Calu3 (cell line): ENCODE results near the gene SH3BP1. TPM values are rescaled to one million over a fixed set of nuclear protein-coding genes. Genes with fewer than 3 reads are reported as not detected.
A peak's percentile ranks its signal among the peaks of the same experiment; 100 is the strongest.

Experiments
- BruUV-seq: library from RNA; stranded (reverse); fragments of 400-500 nt; replicated peaks from 2 replicates; lab custom pipeline; 2021; lab: Mats Ljungman, UMichigan
- CTCF ChIA-PET: fragments of 300-600 bp; sonication (Branson Sonifier 250); formaldehyde crosslinking; loops from one replicate; lab custom pipeline; 2022; ENCODE audit warnings: antibody characterized with exemption; lab: Charles Lee
- DNase-seq: peaks from one replicate; pipeline ENCODE4 v3.0.0; 2022
- H3K27ac Mint-ChIP-seq: one replicate; pipeline ENCODE4 v1.8.0; 2022; ENCODE audit warnings: mixed read lengths; ENCODE audit not compliant: unreplicated experiment
- H3K27me3 Mint-ChIP-seq: one replicate; pipeline ENCODE4 v1.8.0; 2022; ENCODE audit warnings: mixed read lengths; ENCODE audit not compliant: unreplicated experiment
- H3K36me3 Mint-ChIP-seq: one replicate; pipeline ENCODE4 v1.8.0; 2022; ENCODE audit warnings: mild to moderate bottlenecking, moderate library complexity, mixed read lengths; ENCODE audit not compliant: insufficient read depth, unreplicated experiment
- H3K4me1 Mint-ChIP-seq: one replicate; pipeline ENCODE4 v1.8.0; 2022; ENCODE audit warnings: mild to moderate bottlenecking, low read depth, mixed read lengths; ENCODE audit not compliant: unreplicated experiment
- H3K4me3 Mint-ChIP-seq: one replicate; pipeline ENCODE4 v1.8.0; 2022; ENCODE audit warnings: mild to moderate bottlenecking, low read depth, moderate library complexity, mixed read lengths; ENCODE audit not compliant: unreplicated experiment
- H3K9me3 Mint-ChIP-seq: one replicate; pipeline ENCODE4 v1.8.0; 2022; ENCODE audit warnings: low read depth, mixed read lengths; ENCODE audit not compliant: unreplicated experiment
- intact Hi-C: fragments of 100-400 bp; cut with micrococcal nuclease; formaldehyde crosslinking; loops from one replicate; pipeline ENCODE4 v1.10.0; 2022; ENCODE audit not compliant: unreplicated experiment
- total RNA-seq: library from RNA; stranded (reverse); gene quantifications from 2 replicates; pipeline ENCODE4 v1.2.3, GENCODE V29; 2022
- TF ChIP-seq, protein P1 (sequence below): fragments of 200-600 bp; IDR thresholded peaks from one replicate; pipeline ENCODE4 v1.8.0; 2022; ENCODE audit warnings: antibody characterized with exemption; ENCODE audit not compliant: unreplicated experiment

SH3BP1 gene
- total RNA-seq, 1 experiment from 2014 or later = 17.6 TPM

DNA sequence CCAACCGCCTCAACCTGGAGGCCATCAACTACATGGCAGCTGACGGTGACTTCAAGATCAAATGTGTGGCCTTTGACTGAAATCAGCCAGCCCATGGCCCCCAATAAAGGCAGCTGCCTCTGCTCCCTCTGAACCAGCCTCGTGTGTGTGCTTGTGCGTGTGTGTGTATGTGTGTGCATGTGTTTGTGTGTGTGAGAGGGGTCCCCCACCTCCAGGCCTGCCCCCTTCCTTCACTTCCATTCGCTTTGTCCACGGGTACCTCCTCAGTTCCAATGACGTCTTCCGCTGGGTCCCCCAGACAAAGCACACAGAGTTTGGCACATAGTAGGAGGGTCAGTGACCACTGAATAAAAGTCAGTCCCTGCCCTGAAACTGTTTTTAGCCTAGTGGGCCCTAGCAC, 40.2 kb downstream of the SH3BP1 start:
- BruUV-seq = no TSS peak
- CTCF ChIA-PET = interaction anchor here (0.7 kb wide), 1 partner anchor 21 kb away, joined by 4 read pairs; no protein-coding TSS in a partner anchor
- H3K4me3 Mint-ChIP-seq = no peak overlapping the region

DNA sequence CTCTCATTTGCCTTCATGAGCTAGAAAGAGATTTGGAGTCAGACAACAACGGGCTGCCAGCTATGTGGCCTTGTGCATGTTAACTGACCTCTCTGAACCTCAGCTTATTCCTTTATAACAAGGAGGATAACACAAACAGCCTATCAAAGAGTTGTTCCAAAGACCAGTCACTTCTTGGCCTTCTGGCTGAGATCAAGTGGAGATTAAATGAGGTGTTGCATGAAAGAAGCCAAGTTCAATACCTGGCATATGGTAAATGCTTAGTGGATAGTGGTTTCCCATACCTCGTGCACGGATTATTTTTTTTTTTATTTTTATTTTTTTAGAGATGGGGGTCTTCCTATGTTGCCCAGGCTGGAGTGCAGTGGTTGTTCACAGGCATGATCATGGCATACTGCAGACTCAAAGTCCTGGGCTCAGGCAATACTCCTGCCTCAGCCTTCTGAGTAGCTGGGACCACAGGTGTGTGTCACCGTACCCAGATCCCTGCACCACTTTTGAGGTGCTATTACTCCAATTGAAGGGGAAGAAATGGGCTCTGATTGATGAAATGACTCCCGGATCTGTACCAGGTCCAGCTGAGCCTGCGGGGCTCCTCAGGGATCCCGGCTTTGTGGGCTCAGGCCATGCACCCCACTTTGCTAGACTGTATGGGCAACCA, 40.9 kb downstream of the SH3BP1 start:
- DNase-seq = no peak
- no peaks in the 10 kb centered on the region for H3K9me3 Mint-ChIP-seq
- no TSS peak for BruUV-seq
- TF ChIP-seq, protein P1, sequence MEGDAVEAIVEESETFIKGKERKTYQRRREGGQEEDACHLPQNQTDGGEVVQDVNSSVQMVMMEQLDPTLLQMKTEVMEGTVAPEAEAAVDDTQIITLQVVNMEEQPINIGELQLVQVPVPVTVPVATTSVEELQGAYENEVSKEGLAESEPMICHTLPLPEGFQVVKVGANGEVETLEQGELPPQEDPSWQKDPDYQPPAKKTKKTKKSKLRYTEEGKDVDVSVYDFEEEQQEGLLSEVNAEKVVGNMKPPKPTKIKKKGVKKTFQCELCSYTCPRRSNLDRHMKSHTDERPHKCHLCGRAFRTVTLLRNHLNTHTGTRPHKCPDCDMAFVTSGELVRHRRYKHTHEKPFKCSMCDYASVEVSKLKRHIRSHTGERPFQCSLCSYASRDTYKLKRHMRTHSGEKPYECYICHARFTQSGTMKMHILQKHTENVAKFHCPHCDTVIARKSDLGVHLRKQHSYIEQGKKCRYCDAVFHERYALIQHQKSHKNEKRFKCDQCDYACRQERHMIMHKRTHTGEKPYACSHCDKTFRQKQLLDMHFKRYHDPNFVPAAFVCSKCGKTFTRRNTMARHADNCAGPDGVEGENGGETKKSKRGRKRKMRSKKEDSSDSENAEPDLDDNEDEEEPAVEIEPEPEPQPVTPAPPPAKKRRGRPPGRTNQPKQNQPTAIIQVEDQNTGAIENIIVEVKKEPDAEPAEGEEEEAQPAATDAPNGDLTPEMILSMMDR = no peak
- no peaks in the 10 kb centered on the region for H3K27me3 Mint-ChIP-seq
- H3K4me3 Mint-ChIP-seq = no peak overlapping the region
- no peak overlapping the region for H3K27ac Mint-ChIP-seq
- CTCF ChIA-PET = interaction anchor here (1.4 to 2.4 kb wide), 2 partner anchors 19 to 37 kb away, joined by 13 to 42 read pairs; no protein-coding TSS in a partner anchor
- intact Hi-C loops = no loop called here
- H3K4me1 Mint-ChIP-seq = peaks cover 10% of the 10 kb centered on the region
- H3K36me3 Mint-ChIP-seq = peaks cover 37% of the 10 kb centered on the region

More for the DNA sequence above, 40.2 kb downstream of the SH3BP1 start:
- Mint-ChIP-seq H3K9me3 (no peaks in the 10 kb centered on the region), H3K27me3 (no peaks in the 10 kb centered on the region), H3K4me1 (peaks cover 10% of the 10 kb centered on the region), H3K36me3 (peaks cover 43% of the 10 kb centered on the region), H3K27ac (no peak overlapping the region)
- intact Hi-C loops = no loop called here
- TF ChIP-seq, protein P1 = no peak
- DNase-seq = no peak

DNA sequence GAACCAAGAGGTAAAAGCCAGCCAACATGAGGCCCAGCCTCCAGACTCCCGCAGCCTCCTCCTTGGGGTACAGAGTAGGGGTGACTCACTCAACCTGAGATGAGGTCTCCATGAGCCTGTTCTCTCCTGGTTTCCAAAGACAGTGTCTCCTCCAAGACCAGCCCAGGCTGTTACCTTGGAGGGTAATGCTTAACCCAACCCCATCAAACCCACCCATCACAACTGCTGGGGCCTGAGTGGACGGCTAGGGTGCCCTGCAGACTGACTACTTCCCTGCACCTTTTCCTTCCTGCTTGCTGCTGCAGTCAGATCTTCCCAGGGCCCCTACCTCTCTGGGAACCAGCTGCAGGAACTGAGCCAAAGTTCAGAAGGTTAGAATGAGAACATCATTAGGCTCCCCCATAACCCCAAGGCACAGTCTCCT, 41.5 kb downstream of the SH3BP1 start:
- H3K27me3 Mint-ChIP-seq = no peaks in the 10 kb centered on the region
- peaks cover 15% of the 10 kb centered on the region for H3K4me1 Mint-ChIP-seq
- TF ChIP-seq, protein P1 = no peak
- BruUV-seq = no TSS peak
- CTCF ChIA-PET = interaction anchor here (0.8 to 2.4 kb wide), 5 partner anchors 20 to 72 kb away, joined by 3 to 42 read pairs (median 5); partner anchors contain the start of gene PDXP
- H3K9me3 Mint-ChIP-seq = no peaks in the 10 kb centered on the region
- H3K36me3 Mint-ChIP-seq = peaks cover 31% of the 10 kb centered on the region
- no peak overlapping the region for H3K27ac Mint-ChIP-seq
- DNase-seq = no peak
- no peak overlapping the region for H3K4me3 Mint-ChIP-seq
- intact Hi-C loops = loop anchor here (1.0 kb wide), 1 partner anchor 38 kb away; no protein-coding TSS in a partner anchor

DNA sequence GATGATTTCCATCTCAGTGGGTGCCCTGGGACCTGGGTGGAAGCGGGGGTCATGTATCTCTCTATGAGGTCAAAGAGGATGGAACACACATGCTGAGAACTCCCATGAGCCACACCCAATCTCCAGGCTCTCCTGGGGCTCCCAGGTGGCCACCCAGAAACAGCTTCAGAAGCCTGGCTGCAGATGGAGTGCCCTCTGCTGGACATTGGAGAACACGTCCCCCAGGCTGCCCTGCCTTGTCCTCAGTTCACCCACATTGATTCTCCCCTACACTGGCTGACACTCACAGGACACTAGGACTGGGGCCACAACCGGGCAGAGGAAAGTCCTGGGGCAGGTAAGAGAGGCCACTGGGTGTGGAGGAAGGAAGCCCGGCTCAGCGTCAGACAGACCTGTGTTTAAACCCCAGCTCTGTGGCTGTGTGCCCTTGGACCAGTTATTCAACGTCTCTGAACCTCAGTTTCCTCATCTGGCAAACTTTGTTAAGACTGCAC, 42.1 kb downstream of the SH3BP1 start:
- H3K27ac Mint-ChIP-seq = no peak overlapping the region
- H3K4me1 Mint-ChIP-seq = peaks cover 21% of the 10 kb centered on the region
- no peaks in the 10 kb centered on the region for H3K27me3 Mint-ChIP-seq
- H3K4me3 Mint-ChIP-seq = no peak overlapping the region
- TF ChIP-seq, protein P1 = peak; percentile 90
- intact Hi-C loops = loop anchor here (1.0 kb wide), 1 partner anchor 38 kb away; no protein-coding TSS in a partner anchor
- peaks cover 31% of the 10 kb centered on the region for H3K36me3 Mint-ChIP-seq
- CTCF ChIA-PET = interaction anchor here (0.8 to 2.4 kb wide), 6 partner anchors 20 to 75 kb away, joined by 3 to 42 read pairs (median 4); partner anchors contain the start of gene PDXP
- H3K9me3 Mint-ChIP-seq = no peaks in the 10 kb centered on the region
- no TSS peak for BruUV-seq
- peak; percentile 86 for DNase-seq
